ENCODE results near the gene SLC8A3.

SLC8A3 gene

GRCh38 chr14:70022771-70023445, 165.8 kb downstream of the SLC8A3 start:
- no peak overlapping the region for H3K27ac ChIP-seq (ENCODE audit: low read depth, low read length)
- no peaks in the 10 kb centered on the region for H3K36me3 ChIP-seq (ENCODE audit: control insufficient read depth, insufficient read depth, low read length)
- H3K9ac ChIP-seq (ENCODE audit: low read length) = no peak overlapping the region
- H3K4me1 ChIP-seq (ENCODE audit: control insufficient read depth, insufficient read depth, low read length) = no peaks in the 10 kb centered on the region
- H3K27me3 ChIP-seq (ENCODE audit: control insufficient read depth, insufficient read depth, low read length) = no peaks in the 10 kb centered on the region
- no peak overlapping the region for H3K4me3 ChIP-seq (ENCODE audit: low read length)

- Histone ChIP-seq H3K27me3 (ENCODE audit: control insufficient read depth, insufficient read depth, low read length) (no peaks in the 10 kb centered on the region), H3K4me3 (ENCODE audit: low read length) (no peak overlapping the region), H3K9ac (ENCODE audit: low read length) (no peak overlapping the region), H3K4me1 (ENCODE audit: control insufficient read depth, insufficient read depth, low read length) (no peaks in the 10 kb centered on the region), H3K27ac (ENCODE audit: low read depth, low read length) (no peak overlapping the region), H3K36me3 (ENCODE audit: control insufficient read depth, insufficient read depth, low read length) (no peaks in the 10 kb centered on the region)
Measured at GRCh38 chr14:70021548-70022220, 167.1 kb downstream of the SLC8A3 start.

- Histone ChIP-seq H3K36me3 (ENCODE audit: control insufficient read depth, insufficient read depth, low read length) (no peaks in the 10 kb centered on the region), H3K4me1 (ENCODE audit: control insufficient read depth, insufficient read depth, low read length) (no peaks in the 10 kb centered on the region), H3K9ac (ENCODE audit: low read length) (no peak overlapping the region), H3K27me3 (ENCODE audit: control insufficient read depth, insufficient read depth, low read length) (no peaks in the 10 kb centered on the region), H3K4me3 (ENCODE audit: low read length) (no peak overlapping the region), H3K27ac (ENCODE audit: low read depth, low read length) (no peak overlapping the region)
Measured at GRCh38 chr14:70020352-70021170, 168.2 kb downstream of the SLC8A3 start.

- H3K27ac ChIP-seq (ENCODE audit: low read depth, low read length) = no peak overlapping the region
Measured at GRCh38 chr14:70019695-70020094, 169.1 kb downstream of the SLC8A3 start.

GRCh38 chr14:70018713-70019211, 170.0 kb downstream of the SLC8A3 start:
- Histone ChIP-seq H3K27me3 (ENCODE audit: control insufficient read depth, insufficient read depth, low read length) (no peaks in the 10 kb centered on the region), H3K4me1 (ENCODE audit: control insufficient read depth, insufficient read depth, low read length) (no peaks in the 10 kb centered on the region), H3K9ac (ENCODE audit: low read length) (no peak overlapping the region), H3K4me3 (ENCODE audit: low read length) (peak overlapping the region; percentile 10), H3K36me3 (ENCODE audit: control insufficient read depth, insufficient read depth, low read length) (no peaks in the 10 kb centered on the region), H3K27ac (ENCODE audit: low read depth, low read length) (no peak overlapping the region)

More at GRCh38 chr14:70019695-70020094, 169.1 kb downstream of the SLC8A3 start:
- no peak overlapping the region for H3K9ac ChIP-seq (ENCODE audit: low read length)
- no peak overlapping the region for H3K4me3 ChIP-seq (ENCODE audit: low read length)
- H3K36me3 ChIP-seq (ENCODE audit: control insufficient read depth, insufficient read depth, low read length) = no peaks in the 10 kb centered on the region
- H3K4me1 ChIP-seq (ENCODE audit: control insufficient read depth, insufficient read depth, low read length) = no peaks in the 10 kb centered on the region
- no peaks in the 10 kb centered on the region for H3K27me3 ChIP-seq (ENCODE audit: control insufficient read depth, insufficient read depth, low read length)

- Histone ChIP-seq H3K9ac (ENCODE audit: low read length) (no peak overlapping the region), H3K36me3 (ENCODE audit: control insufficient read depth, insufficient read depth, low read length) (no peaks in the 10 kb centered on the region)
Measured at GRCh38 chr14:70018230-70018629, 170.5 kb downstream of the SLC8A3 start.

GRCh38 chr14:70014406-70015095, 174.2 kb downstream of the SLC8A3 start:
- H3K27me3 ChIP-seq (ENCODE audit: control insufficient read depth, insufficient read depth, low read length) = no peaks in the 10 kb centered on the region
- H3K36me3 ChIP-seq (ENCODE audit: control insufficient read depth, insufficient read depth, low read length) = no peaks in the 10 kb centered on the region
- no peak overlapping the region for H3K27ac ChIP-seq (ENCODE audit: low read depth, low read length)
- H3K9ac ChIP-seq (ENCODE audit: low read length) = no peak overlapping the region
- no peak overlapping the region for H3K4me3 ChIP-seq (ENCODE audit: low read length)
- H3K4me1 ChIP-seq (ENCODE audit: control insufficient read depth, insufficient read depth, low read length) = no peaks in the 10 kb centered on the region

More at GRCh38 chr14:70018230-70018629, 170.5 kb downstream of the SLC8A3 start:
- Histone ChIP-seq H3K4me1 (ENCODE audit: control insufficient read depth, insufficient read depth, low read length) (no peaks in the 10 kb centered on the region), H3K27ac (ENCODE audit: low read depth, low read length) (no peak overlapping the region), H3K4me3 (ENCODE audit: low read length) (no peak overlapping the region), H3K27me3 (ENCODE audit: control insufficient read depth, insufficient read depth, low read length) (no peaks in the 10 kb centered on the region)

GRCh38 chr14:70013271-70013873, 175.4 kb downstream of the SLC8A3 start:
- H3K36me3 ChIP-seq (ENCODE audit: control insufficient read depth, insufficient read depth, low read length) = no peaks in the 10 kb centered on the region
- no peaks in the 10 kb centered on the region for H3K4me1 ChIP-seq (ENCODE audit: control insufficient read depth, insufficient read depth, low read length)

GRCh38 chr14:70011708-70012107, 177.0 kb downstream of the SLC8A3 start:
- H3K4me1 ChIP-seq (ENCODE audit: control insufficient read depth, insufficient read depth, low read length) = no peaks in the 10 kb centered on the region

More at GRCh38 chr14:70013271-70013873, 175.4 kb downstream of the SLC8A3 start:
- no peaks in the 10 kb centered on the region for H3K27me3 ChIP-seq (ENCODE audit: control insufficient read depth, insufficient read depth, low read length)
- H3K9ac ChIP-seq (ENCODE audit: low read length) = no peak overlapping the region
- H3K27ac ChIP-seq (ENCODE audit: low read depth, low read length) = no peak overlapping the region
- H3K4me3 ChIP-seq (ENCODE audit: low read length) = no peak overlapping the region

GRCh38 chr14:70011098-70011497, 177.7 kb downstream of the SLC8A3 start:
- no peak overlapping the region for H3K9ac ChIP-seq (ENCODE audit: low read length)
- H3K36me3 ChIP-seq (ENCODE audit: control insufficient read depth, insufficient read depth, low read length) = no peaks in the 10 kb centered on the region
- H3K27me3 ChIP-seq (ENCODE audit: control insufficient read depth, insufficient read depth, low read length) = no peaks in the 10 kb centered on the region
- H3K27ac ChIP-seq (ENCODE audit: low read depth, low read length) = no peak overlapping the region
- no peak overlapping the region for H3K4me3 ChIP-seq (ENCODE audit: low read length)
- H3K4me1 ChIP-seq (ENCODE audit: control insufficient read depth, insufficient read depth, low read length) = no peaks in the 10 kb centered on the region

More at GRCh38 chr14:70011708-70012107, 177.0 kb downstream of the SLC8A3 start:
- Histone ChIP-seq H3K9ac (ENCODE audit: low read length) (no peak overlapping the region), H3K4me3 (ENCODE audit: low read length) (no peak overlapping the region), H3K27ac (ENCODE audit: low read depth, low read length) (no peak overlapping the region), H3K36me3 (ENCODE audit: control insufficient read depth, insufficient read depth, low read length) (no peaks in the 10 kb centered on the region), H3K27me3 (ENCODE audit: control insufficient read depth, insufficient read depth, low read length) (no peaks in the 10 kb centered on the region)

GRCh38 chr14:70009961-70010360, 178.8 kb downstream of the SLC8A3 start:
- H3K4me3 ChIP-seq (ENCODE audit: low read length) = no peak overlapping the region
- no peaks in the 10 kb centered on the region for H3K27me3 ChIP-seq (ENCODE audit: control insufficient read depth, insufficient read depth, low read length)
- no peaks in the 10 kb centered on the region for H3K4me1 ChIP-seq (ENCODE audit: control insufficient read depth, insufficient read depth, low read length)
- H3K27ac ChIP-seq (ENCODE audit: low read depth, low read length) = no peak overlapping the region
- no peak overlapping the region for H3K9ac ChIP-seq (ENCODE audit: low read length)
- H3K36me3 ChIP-seq (ENCODE audit: control insufficient read depth, insufficient read depth, low read length) = no peaks in the 10 kb centered on the region
